Tibial nerve (tissue), 3 donors: Measurements from ENCODE around the gene TTC3.

ENCODE experiments used
- POLR2A ChIP-seq, 2 donors: fragments of 450-650 bp; IDR thresholded peaks; one replicate each; pipeline ENCODE4 v1.6.1; 2017; ENCODE audit warnings: antibody characterized with exemption in 2 of 2, mild to moderate bottlenecking in 2 of 2, moderate library complexity in 2 of 2
- TF ChIP-seq, protein P1 (sequence below), 5 experiments: fragments of 200-600 bp in 3 of 5; fragments of 450-650 bp in 2 of 5; sonication (generic) in 3 of 5; IDR thresholded peaks; one replicate each; pipeline ENCODE4 v1.5.1; 2016 to 2019; ENCODE audit warnings: antibody characterized with exemption in 5 of 5, mild to moderate bottlenecking in 3 of 5, moderate library complexity in 2 of 5

DNA sequence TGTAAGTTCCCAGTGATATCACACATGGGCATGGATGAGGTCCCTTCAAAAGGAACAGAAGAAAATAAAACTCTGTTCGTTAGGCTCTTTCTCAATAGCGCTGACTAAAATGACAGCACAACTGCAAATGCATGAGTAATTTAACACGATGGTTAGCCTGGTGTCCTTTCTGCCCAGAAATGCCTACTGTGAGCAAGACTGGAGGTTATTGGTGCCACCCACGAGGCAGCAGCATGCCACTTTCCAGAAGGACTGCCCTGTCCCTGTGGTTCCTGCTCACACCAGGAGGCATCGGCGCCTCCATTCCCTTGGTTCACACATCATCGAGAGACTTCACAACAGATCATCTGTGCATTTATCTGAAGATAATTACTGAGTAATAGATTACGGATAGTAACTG is 167.9 kb downstream of the TTC3 start:
- no peak for TF ChIP-seq POLR2A (IDR thresholded peaks at IDR 0.05)
- TF ChIP-seq, protein P1, sequence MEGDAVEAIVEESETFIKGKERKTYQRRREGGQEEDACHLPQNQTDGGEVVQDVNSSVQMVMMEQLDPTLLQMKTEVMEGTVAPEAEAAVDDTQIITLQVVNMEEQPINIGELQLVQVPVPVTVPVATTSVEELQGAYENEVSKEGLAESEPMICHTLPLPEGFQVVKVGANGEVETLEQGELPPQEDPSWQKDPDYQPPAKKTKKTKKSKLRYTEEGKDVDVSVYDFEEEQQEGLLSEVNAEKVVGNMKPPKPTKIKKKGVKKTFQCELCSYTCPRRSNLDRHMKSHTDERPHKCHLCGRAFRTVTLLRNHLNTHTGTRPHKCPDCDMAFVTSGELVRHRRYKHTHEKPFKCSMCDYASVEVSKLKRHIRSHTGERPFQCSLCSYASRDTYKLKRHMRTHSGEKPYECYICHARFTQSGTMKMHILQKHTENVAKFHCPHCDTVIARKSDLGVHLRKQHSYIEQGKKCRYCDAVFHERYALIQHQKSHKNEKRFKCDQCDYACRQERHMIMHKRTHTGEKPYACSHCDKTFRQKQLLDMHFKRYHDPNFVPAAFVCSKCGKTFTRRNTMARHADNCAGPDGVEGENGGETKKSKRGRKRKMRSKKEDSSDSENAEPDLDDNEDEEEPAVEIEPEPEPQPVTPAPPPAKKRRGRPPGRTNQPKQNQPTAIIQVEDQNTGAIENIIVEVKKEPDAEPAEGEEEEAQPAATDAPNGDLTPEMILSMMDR (IDR thresholded peaks at IDR 0.05) = no peak
